Measurements from ENCODE around the gene SAP30BP.

The SAP30BP gene

DNA sequence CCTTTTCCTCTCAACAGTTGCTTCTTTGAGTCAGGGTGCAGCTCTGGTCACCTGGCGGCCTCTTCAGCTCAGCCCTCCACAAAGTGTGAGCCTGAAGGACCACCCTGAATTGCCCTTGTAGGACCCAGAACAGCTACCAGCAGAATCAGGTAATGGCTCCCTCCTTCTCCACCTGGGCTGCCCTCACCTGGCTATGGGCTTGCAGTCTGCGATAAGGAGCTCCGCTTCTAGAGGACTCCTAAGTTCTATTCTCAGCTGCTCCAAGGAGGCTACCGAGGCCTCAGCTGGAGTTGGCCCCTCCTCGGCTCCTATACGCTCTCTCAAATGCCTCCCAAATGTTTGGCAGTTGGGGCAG is 20.5 kb upstream of the SAP30BP start:
- Histone ChIP-seq H3K4me3 (ENCODE audit: insufficient read depth, low read depth, low read length) (no peak overlapping the region), H3K36me3 (ENCODE audit: control insufficient read depth, insufficient read depth, low read length) (peaks cover 8% of the 10 kb centered on the region), H3K27me3 (ENCODE audit: control insufficient read depth, insufficient read depth, low read length, poor library complexity, severe bottlenecking) (no peaks in the 10 kb centered on the region), H3K9me3 (ENCODE audit: control insufficient read depth, low read length) (no peaks in the 10 kb centered on the region), H3K27ac (ENCODE audit: insufficient read depth, low read depth, low read length, poor library complexity, severe bottlenecking) (no peak overlapping the region), H3K4me1 (ENCODE audit: control insufficient read depth, insufficient read depth, low read length) (peaks cover 6% of the 10 kb centered on the region)
- 92 to 95% methylated on average over 6 of the region's 6 CpGs for WGBS, 2 experiments

DNA sequence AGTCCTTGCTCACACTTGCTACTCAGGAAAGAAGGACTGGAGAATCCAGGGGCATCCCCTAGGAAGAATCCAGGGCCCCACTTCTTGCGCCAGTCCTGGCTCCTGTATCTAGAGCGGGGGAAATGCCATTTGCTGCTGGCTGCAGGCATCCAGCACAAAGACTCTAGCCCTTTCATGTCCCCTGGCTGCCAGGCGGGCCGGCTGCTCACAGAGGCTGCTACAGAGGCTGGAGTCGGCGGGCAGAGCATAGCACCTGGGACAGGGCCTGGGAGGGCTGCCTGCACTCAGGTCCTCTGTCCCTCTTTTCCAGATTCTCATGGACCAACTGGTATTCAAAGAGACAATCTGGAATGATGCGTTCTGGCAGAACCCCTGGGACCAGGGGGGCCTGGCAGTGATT is 20.1 kb upstream of the SAP30BP start:
- no peak overlapping the region for H3K27ac ChIP-seq (ENCODE audit: insufficient read depth, low read depth, low read length, poor library complexity, severe bottlenecking)
- peaks cover 8% of the 10 kb centered on the region for H3K36me3 ChIP-seq (ENCODE audit: control insufficient read depth, insufficient read depth, low read length)
- peaks cover 6% of the 10 kb centered on the region for H3K4me1 ChIP-seq (ENCODE audit: control insufficient read depth, insufficient read depth, low read length)
- WGBS, 2 experiments = 94 to 95% methylated on average over 7 of the region's 7 CpGs
- no peak overlapping the region for H3K4me3 ChIP-seq (ENCODE audit: insufficient read depth, low read depth, low read length)
- H3K27me3 ChIP-seq (ENCODE audit: control insufficient read depth, insufficient read depth, low read length, poor library complexity, severe bottlenecking) = no peaks in the 10 kb centered on the region
- no peaks in the 10 kb centered on the region for H3K9me3 ChIP-seq (ENCODE audit: control insufficient read depth, low read length)

GRCh38 chr17:75647921-75648320 is 19.2 kb upstream of the SAP30BP start:
- WGBS, 2 experiments = 96% methylated on average over 7 of the region's 7 CpGs

DNA sequence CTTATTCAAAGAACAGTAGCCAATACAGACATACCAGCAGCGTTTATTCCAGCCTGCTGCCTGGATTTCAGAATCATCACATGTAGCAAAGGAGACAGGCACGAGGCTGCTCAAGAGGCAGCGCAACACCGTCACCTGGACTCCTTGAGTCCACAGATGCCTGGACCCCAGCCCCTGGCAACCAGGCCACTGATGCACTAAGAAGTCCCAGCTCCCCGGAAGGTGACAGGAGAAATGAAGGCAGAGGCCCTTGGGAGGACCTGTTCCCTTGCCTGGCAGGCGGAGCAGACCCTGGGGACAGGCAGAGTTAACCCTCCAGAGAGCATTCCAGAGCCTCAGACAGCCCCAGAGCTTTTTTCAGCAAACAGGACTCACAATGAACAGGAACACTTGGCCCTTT is 17.5 kb upstream of the SAP30BP start:
- no peaks in the 10 kb centered on the region for H3K4me1 ChIP-seq (ENCODE audit: control insufficient read depth, insufficient read depth, low read length)
- H3K27me3 ChIP-seq (ENCODE audit: control insufficient read depth, insufficient read depth, low read length, poor library complexity, severe bottlenecking) = no peaks in the 10 kb centered on the region
- no peaks in the 10 kb centered on the region for H3K9me3 ChIP-seq (ENCODE audit: control insufficient read depth, low read length)
- H3K27ac ChIP-seq (ENCODE audit: insufficient read depth, low read depth, low read length, poor library complexity, severe bottlenecking) = no peak overlapping the region
- H3K36me3 ChIP-seq (ENCODE audit: control insufficient read depth, insufficient read depth, low read length) = peaks cover 8% of the 10 kb centered on the region
- no peak overlapping the region for H3K4me3 ChIP-seq (ENCODE audit: insufficient read depth, low read depth, low read length)
- 95 to 96% methylated on average over 6 of the region's 6 CpGs for WGBS, 2 experiments

More at GRCh38 chr17:75647921-75648320, 19.2 kb upstream of the SAP30BP start:
- H3K27me3 ChIP-seq (ENCODE audit: control insufficient read depth, insufficient read depth, low read length, poor library complexity, severe bottlenecking) = no peaks in the 10 kb centered on the region
- H3K36me3 ChIP-seq (ENCODE audit: control insufficient read depth, insufficient read depth, low read length) = peaks cover 8% of the 10 kb centered on the region
- no peaks in the 10 kb centered on the region for H3K9me3 ChIP-seq (ENCODE audit: control insufficient read depth, low read length)
- H3K4me3 ChIP-seq (ENCODE audit: insufficient read depth, low read depth, low read length) = no peak overlapping the region
- H3K4me1 ChIP-seq (ENCODE audit: control insufficient read depth, insufficient read depth, low read length) = peaks cover 6% of the 10 kb centered on the region
- no peak overlapping the region for H3K27ac ChIP-seq (ENCODE audit: insufficient read depth, low read depth, low read length, poor library complexity, severe bottlenecking)

DNA sequence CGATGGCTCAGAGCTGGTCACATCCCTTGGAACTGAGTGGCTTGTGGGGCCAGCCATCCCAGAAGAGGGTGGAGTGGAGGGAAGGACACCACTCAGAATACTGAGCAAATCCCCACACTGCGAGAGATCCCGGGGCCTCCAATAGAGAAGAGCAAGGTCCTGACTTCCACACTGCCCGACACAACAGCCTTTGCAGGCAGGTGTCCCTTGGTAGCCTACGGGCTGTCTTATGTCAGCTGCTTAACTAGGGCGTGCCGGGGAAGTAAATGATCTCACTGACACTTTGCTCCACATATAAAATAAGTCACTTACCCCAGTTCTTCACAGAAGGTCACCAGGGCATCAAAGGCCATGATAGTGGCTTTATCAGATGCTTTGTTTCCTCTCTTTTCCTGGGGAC is 16.3 kb upstream of the SAP30BP start:
- whole genome bisulfite sequencing, 2 experiments = 96 to 97% methylated on average over 7 of the region's 7 CpGs
- no peaks in the 10 kb centered on the region for H3K9me3 ChIP-seq (ENCODE audit: control insufficient read depth, low read length)

DNA sequence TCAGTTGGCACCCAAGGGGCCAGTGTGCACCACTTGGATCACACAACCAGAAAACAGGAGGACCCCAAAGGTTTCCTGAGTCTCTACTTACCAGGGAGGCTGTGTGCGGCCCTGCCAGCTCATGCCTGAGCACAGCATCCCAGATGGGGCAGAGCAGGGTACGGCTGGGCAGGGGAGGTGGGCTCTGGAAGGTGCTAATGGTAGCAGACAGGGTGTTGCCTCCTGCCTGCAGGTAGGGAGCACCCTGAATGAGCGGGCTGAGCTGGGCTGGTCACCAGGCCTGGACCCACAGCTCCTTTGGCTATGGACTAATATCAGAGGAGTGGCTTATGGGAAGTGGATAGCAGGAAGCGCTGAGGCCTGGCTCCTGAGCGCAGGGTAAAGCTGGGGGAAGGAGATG is 14.8 kb upstream of the SAP30BP start:
- no peak overlapping the region for H3K4me3 ChIP-seq (ENCODE audit: insufficient read depth, low read depth, low read length)
- no peaks in the 10 kb centered on the region for H3K4me1 ChIP-seq (ENCODE audit: control insufficient read depth, insufficient read depth, low read length)
- H3K9me3 ChIP-seq (ENCODE audit: control insufficient read depth, low read length) = no peaks in the 10 kb centered on the region
- 96 to 97% methylated on average over 5 of the region's 5 CpGs for WGBS, 2 experiments
- H3K36me3 ChIP-seq (ENCODE audit: control insufficient read depth, insufficient read depth, low read length) = peaks cover 15% of the 10 kb centered on the region
- no peak overlapping the region for H3K27ac ChIP-seq (ENCODE audit: insufficient read depth, low read depth, low read length, poor library complexity, severe bottlenecking)
- no peaks in the 10 kb centered on the region for H3K27me3 ChIP-seq (ENCODE audit: control insufficient read depth, insufficient read depth, low read length, poor library complexity, severe bottlenecking)

More for the DNA sequence above, 16.3 kb upstream of the SAP30BP start:
- no peak overlapping the region for H3K27ac ChIP-seq (ENCODE audit: insufficient read depth, low read depth, low read length, poor library complexity, severe bottlenecking)
- H3K27me3 ChIP-seq (ENCODE audit: control insufficient read depth, insufficient read depth, low read length, poor library complexity, severe bottlenecking) = no peaks in the 10 kb centered on the region
- H3K36me3 ChIP-seq (ENCODE audit: control insufficient read depth, insufficient read depth, low read length) = peaks cover 11% of the 10 kb centered on the region
- H3K4me3 ChIP-seq (ENCODE audit: insufficient read depth, low read depth, low read length) = no peak overlapping the region
- no peaks in the 10 kb centered on the region for H3K4me1 ChIP-seq (ENCODE audit: control insufficient read depth, insufficient read depth, low read length)

DNA sequence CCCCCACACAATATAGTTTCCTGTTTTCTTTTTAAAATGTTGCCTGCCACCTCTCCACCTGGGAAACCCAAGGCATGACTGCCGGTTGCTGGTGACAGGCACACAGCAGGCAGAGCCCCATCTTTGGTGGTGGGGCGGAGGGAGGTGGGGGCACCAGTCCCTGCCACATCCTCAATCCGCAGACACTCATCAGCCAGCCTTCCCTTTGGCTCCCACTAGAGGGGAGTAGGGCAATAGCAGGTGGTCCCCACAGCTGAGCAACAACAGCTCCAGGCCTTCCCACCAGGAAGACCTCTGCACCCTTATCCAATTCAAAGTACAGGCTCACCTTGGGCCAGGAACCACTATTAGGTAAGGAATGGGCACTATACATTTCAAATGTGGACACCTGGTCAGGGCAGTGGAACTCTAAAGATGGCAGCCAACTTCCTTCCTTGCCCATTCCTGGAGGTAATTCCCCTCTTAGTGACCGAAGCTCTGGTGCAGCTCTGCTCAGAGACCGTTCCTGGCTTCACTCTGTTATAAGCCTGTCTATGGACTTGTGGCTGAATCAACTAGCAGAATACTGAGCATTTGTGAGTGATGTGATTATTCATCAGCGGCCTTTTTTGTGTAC is 14.1 kb upstream of the SAP30BP start:
- WGBS, 2 experiments = 57 to 63% methylated on average over 5 of the region's 6 CpGs
- H3K4me3 ChIP-seq (ENCODE audit: insufficient read depth, low read depth, low read length) = no peak overlapping the region
- no peaks in the 10 kb centered on the region for H3K9me3 ChIP-seq (ENCODE audit: control insufficient read depth, low read length)
- no peaks in the 10 kb centered on the region for H3K27me3 ChIP-seq (ENCODE audit: control insufficient read depth, insufficient read depth, low read length, poor library complexity, severe bottlenecking)
- no peaks in the 10 kb centered on the region for H3K4me1 ChIP-seq (ENCODE audit: control insufficient read depth, insufficient read depth, low read length)
- peaks cover 18% of the 10 kb centered on the region for H3K36me3 ChIP-seq (ENCODE audit: control insufficient read depth, insufficient read depth, low read length)
- H3K27ac ChIP-seq (ENCODE audit: insufficient read depth, low read depth, low read length, poor library complexity, severe bottlenecking) = no peak overlapping the region

- WGBS, 2 experiments = 93% methylated on average over 2 of the region's 2 CpGs
- Histone ChIP-seq H3K9me3 (ENCODE audit: control insufficient read depth, low read length) (no peaks in the 10 kb centered on the region), H3K4me1 (ENCODE audit: control insufficient read depth, insufficient read depth, low read length) (no peaks in the 10 kb centered on the region), H3K27me3 (ENCODE audit: control insufficient read depth, insufficient read depth, low read length, poor library complexity, severe bottlenecking) (no peaks in the 10 kb centered on the region), H3K4me3 (ENCODE audit: insufficient read depth, low read depth, low read length) (no peak overlapping the region), H3K27ac (ENCODE audit: insufficient read depth, low read depth, low read length, poor library complexity, severe bottlenecking) (no peak overlapping the region), H3K36me3 (ENCODE audit: control insufficient read depth, insufficient read depth, low read length) (peaks cover 18% of the 10 kb centered on the region)
These were observed 13.0 kb upstream of the SAP30BP start for GRCh38 chr17:75654176-75654575.

DNA sequence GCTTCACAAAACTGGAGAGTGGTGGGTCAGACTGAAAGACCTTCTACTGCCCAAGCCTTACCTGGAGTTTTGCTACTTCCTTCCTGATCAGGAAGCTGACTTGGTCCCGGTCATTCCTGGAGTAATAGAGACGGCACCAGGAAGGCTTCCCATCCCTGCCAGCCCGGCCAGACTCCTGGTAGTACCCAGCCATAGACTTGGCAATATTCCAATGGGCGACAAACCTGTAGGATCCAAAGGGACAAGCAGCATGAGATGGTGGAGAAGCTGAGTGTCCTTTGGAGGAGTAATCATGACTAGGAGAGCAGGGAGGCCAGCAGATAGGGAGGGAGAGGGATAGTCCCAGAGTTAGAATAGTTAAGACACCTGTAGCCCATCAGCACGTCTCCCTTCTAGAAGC is 8.9 kb upstream of the SAP30BP start:
- no peaks in the 10 kb centered on the region for H3K9me3 ChIP-seq (ENCODE audit: control insufficient read depth, low read length)
- 93 to 98% methylated on average over 5 of the region's 5 CpGs for WGBS, 2 experiments
- no peaks in the 10 kb centered on the region for H3K27me3 ChIP-seq (ENCODE audit: control insufficient read depth, insufficient read depth, low read length, poor library complexity, severe bottlenecking)
- no peak overlapping the region for H3K27ac ChIP-seq (ENCODE audit: insufficient read depth, low read depth, low read length, poor library complexity, severe bottlenecking)
- no peak overlapping the region for H3K4me3 ChIP-seq (ENCODE audit: insufficient read depth, low read depth, low read length)
- no peaks in the 10 kb centered on the region for H3K4me1 ChIP-seq (ENCODE audit: control insufficient read depth, insufficient read depth, low read length)
- H3K36me3 ChIP-seq (ENCODE audit: control insufficient read depth, insufficient read depth, low read length) = peaks cover 27% of the 10 kb centered on the region

DNA sequence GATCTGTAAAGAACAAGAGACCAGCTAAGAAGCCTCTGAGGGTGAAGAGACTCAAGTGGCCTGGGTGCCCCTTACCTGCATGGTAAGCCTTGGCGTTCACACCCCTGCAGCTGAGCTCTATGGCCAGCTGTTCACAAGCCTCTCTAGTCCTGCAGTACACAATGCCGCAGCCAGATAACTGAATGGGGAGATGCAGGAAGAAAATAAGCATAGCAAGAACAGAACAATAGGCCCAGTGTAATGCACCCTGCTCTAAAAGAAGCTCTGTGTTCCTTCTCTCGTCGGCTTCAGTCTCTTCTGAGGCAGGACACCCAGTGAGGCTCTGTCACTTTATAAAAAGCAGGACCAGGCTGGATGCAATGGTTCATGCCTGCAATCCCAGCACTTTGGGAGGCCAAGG is 5.6 kb upstream of the SAP30BP start:
- no peaks in the 10 kb centered on the region for H3K9me3 ChIP-seq (ENCODE audit: control insufficient read depth, low read length)
- no peak overlapping the region for H3K27ac ChIP-seq (ENCODE audit: insufficient read depth, low read depth, low read length, poor library complexity, severe bottlenecking)
- no peaks in the 10 kb centered on the region for H3K4me1 ChIP-seq (ENCODE audit: control insufficient read depth, insufficient read depth, low read length)
- H3K27me3 ChIP-seq (ENCODE audit: control insufficient read depth, insufficient read depth, low read length, poor library complexity, severe bottlenecking) = no peaks in the 10 kb centered on the region
- peaks cover 23% of the 10 kb centered on the region for H3K36me3 ChIP-seq (ENCODE audit: control insufficient read depth, insufficient read depth, low read length)
- 91 to 95% methylated on average over 4 of the region's 4 CpGs for WGBS, 2 experiments
- no peak overlapping the region for H3K4me3 ChIP-seq (ENCODE audit: insufficient read depth, low read depth, low read length)

DNA sequence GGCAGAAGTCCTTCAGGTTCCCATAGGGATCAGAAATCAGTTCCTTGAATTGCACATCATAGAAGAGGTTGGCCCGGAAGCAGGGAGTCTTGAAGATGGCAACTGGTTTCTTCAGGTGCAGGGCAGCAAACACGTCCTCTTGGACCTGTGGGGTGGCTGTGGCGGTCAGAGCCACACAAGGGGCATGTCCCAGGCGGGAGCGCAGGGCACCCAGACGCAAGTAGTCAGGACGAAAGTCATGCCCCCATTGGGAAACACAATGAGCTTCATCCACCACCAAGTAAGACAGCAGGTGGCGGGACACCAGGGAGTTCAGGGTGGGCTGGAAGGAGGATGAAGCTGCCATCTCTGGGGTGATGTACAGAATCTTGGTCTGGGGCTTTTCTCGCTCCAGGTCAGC is 4.6 kb upstream of the SAP30BP start:
- WGBS, 2 experiments = 96 to 97% methylated on average over 9 of the region's 9 CpGs
- no peaks in the 10 kb centered on the region for H3K27me3 ChIP-seq (ENCODE audit: control insufficient read depth, insufficient read depth, low read length, poor library complexity, severe bottlenecking)
- no peaks in the 10 kb centered on the region for H3K9me3 ChIP-seq (ENCODE audit: control insufficient read depth, low read length)
- peaks cover 17% of the 10 kb centered on the region for H3K36me3 ChIP-seq (ENCODE audit: control insufficient read depth, insufficient read depth, low read length)
- H3K4me1 ChIP-seq (ENCODE audit: control insufficient read depth, insufficient read depth, low read length) = no peaks in the 10 kb centered on the region
- no peak overlapping the region for H3K27ac ChIP-seq (ENCODE audit: insufficient read depth, low read depth, low read length, poor library complexity, severe bottlenecking)
- no peak overlapping the region for H3K4me3 ChIP-seq (ENCODE audit: insufficient read depth, low read depth, low read length)

Measured in ectodermal cell (in vitro differentiated cells).